ENCODE measurements around the gene SLX4IP. TPM values are rescaled to one million over a fixed set of nuclear protein-coding genes. Genes with fewer than 3 reads are reported as not detected.

Gene SLX4IP
- total RNA-seq, 1 experiment from 2014 or later: 9.7 TPM

GRCh38 chr20:10511509-10512251 is 76.6 kb downstream of the SLX4IP start:
- Histone ChIP-seq H3K27ac (ENCODE audit: low read length) (no peak overlapping the region; the same call in 1 of the 2 replicates), H3K4me3 (ENCODE audit: low read length) (no peak overlapping the region), H3K4me2 (ENCODE audit: low read depth, low read length, poor library complexity, severe bottlenecking) (peak overlapping the region; percentile 9), H3K36me3 (ENCODE audit: insufficient read depth, low read length) (no peaks in the 10 kb centered on the region), H4K20me1 (ENCODE audit: insufficient read depth, low read depth, low read length) (peaks cover 8% of the 10 kb centered on the region; the same call in 1 of the 2 replicates), H3K4me1 (ENCODE audit: low read length) (peaks cover 14% of the 10 kb centered on the region), H3K9me2 (replicated peaks; ENCODE audit: insufficient read depth, low read length) (no peaks in the 10 kb centered on the region), H3K27me3 (ENCODE audit: low read length) (no peaks in the 10 kb centered on the region), H3K79me2 (ENCODE audit: low read length) (peaks cover 34% of the 10 kb centered on the region), H2AFZ (ENCODE audit: low read length) (no peak overlapping the region), H3K9ac (ENCODE audit: low read length) (no peak overlapping the region), H3K9me3 (ENCODE audit: low read length) (no peaks in the 10 kb centered on the region)
- DNase-seq: peak; percentile 70

- Histone ChIP-seq H3K4me2 (ENCODE audit: low read depth, low read length, poor library complexity, severe bottlenecking) (no peak overlapping the region), H2AFZ (ENCODE audit: low read length) (no peak overlapping the region), H3K9me3 (ENCODE audit: low read length) (no peaks in the 10 kb centered on the region), H3K9me2 (replicated peaks; ENCODE audit: insufficient read depth, low read length) (no peaks in the 10 kb centered on the region), H3K36me3 (ENCODE audit: insufficient read depth, low read length) (no peaks in the 10 kb centered on the region), H3K9ac (ENCODE audit: low read length) (no peak overlapping the region), H3K4me3 (ENCODE audit: low read length) (no peak overlapping the region), H3K4me1 (ENCODE audit: low read length) (peaks cover 14% of the 10 kb centered on the region), H3K27me3 (ENCODE audit: low read length) (no peaks in the 10 kb centered on the region), H4K20me1 (ENCODE audit: insufficient read depth, low read depth, low read length) (peaks cover 7% of the 10 kb centered on the region; the same call in 1 of the 2 replicates), H3K79me2 (ENCODE audit: low read length) (peaks cover 24% of the 10 kb centered on the region), H3K27ac (ENCODE audit: low read length) (no peak overlapping the region)
- no peak for DNase-seq
Measured at GRCh38 chr20:10513061-10513460, 78.0 kb downstream of the SLX4IP start.

- Histone ChIP-seq H4K20me1 (ENCODE audit: insufficient read depth, low read depth, low read length) (peaks cover 4% of the 10 kb centered on the region; the same call in 1 of the 2 replicates), H3K36me3 (ENCODE audit: insufficient read depth, low read length) (no peaks in the 10 kb centered on the region), H3K9me2 (replicated peaks; ENCODE audit: insufficient read depth, low read length) (no peaks in the 10 kb centered on the region), H3K79me2 (ENCODE audit: low read length) (peaks cover 19% of the 10 kb centered on the region; the same call in 1 of the 2 replicates), H3K9ac (ENCODE audit: low read length) (no peak overlapping the region), H3K4me2 (ENCODE audit: low read depth, low read length, poor library complexity, severe bottlenecking) (no peak overlapping the region), H3K27me3 (ENCODE audit: low read length) (no peaks in the 10 kb centered on the region), H3K9me3 (ENCODE audit: low read length) (no peaks in the 10 kb centered on the region), H2AFZ (ENCODE audit: low read length) (no peak overlapping the region), H3K27ac (ENCODE audit: low read length) (no peak overlapping the region), H3K4me1 (ENCODE audit: low read length) (peaks cover 14% of the 10 kb centered on the region), H3K4me3 (ENCODE audit: low read length) (no peak overlapping the region)
- DNase-seq: no peak
Measured at GRCh38 chr20:10513931-10514575, 78.9 kb downstream of the SLX4IP start.

GRCh38 chr20:10516529-10516928 is 81.4 kb downstream of the SLX4IP start:
- no peaks in the 10 kb centered on the region for H3K36me3 ChIP-seq (ENCODE audit: insufficient read depth, low read length)
- peaks cover 36% of the 10 kb centered on the region for H3K79me2 ChIP-seq (ENCODE audit: low read length)
- peaks cover 17% of the 10 kb centered on the region for H3K4me1 ChIP-seq (ENCODE audit: low read length)
- no peaks in the 10 kb centered on the region for H3K9me2 ChIP-seq (replicated peaks; ENCODE audit: insufficient read depth, low read length)
- H3K9me3 ChIP-seq (ENCODE audit: low read length): no peaks in the 10 kb centered on the region
- H4K20me1 ChIP-seq (ENCODE audit: insufficient read depth, low read depth, low read length): peaks cover 4% of the 10 kb centered on the region; the same call in 1 of the 2 replicates
- H3K27me3 ChIP-seq (ENCODE audit: low read length): no peaks in the 10 kb centered on the region
- H3K4me3 ChIP-seq (ENCODE audit: low read length): no peak overlapping the region
- H2AFZ ChIP-seq (ENCODE audit: low read length): no peak overlapping the region
- H3K4me2 ChIP-seq (ENCODE audit: low read depth, low read length, poor library complexity, severe bottlenecking): no peak overlapping the region
- no peak overlapping the region for H3K27ac ChIP-seq (ENCODE audit: low read length)
- H3K9ac ChIP-seq (ENCODE audit: low read length): no peak overlapping the region
- no peak for DNase-seq

- no peak overlapping the region for H3K4me2 ChIP-seq (ENCODE audit: low read depth, low read length, poor library complexity, severe bottlenecking)
- no peaks in the 10 kb centered on the region for H3K9me2 ChIP-seq (replicated peaks; ENCODE audit: insufficient read depth, low read length)
- no peaks in the 10 kb centered on the region; the same call in 1 of the 2 replicates for H4K20me1 ChIP-seq (ENCODE audit: insufficient read depth, low read depth, low read length)
- peaks cover 50% of the 10 kb centered on the region for H3K79me2 ChIP-seq (ENCODE audit: low read length)
- no peak overlapping the region for H3K27ac ChIP-seq (ENCODE audit: low read length)
- no peaks in the 10 kb centered on the region for H3K9me3 ChIP-seq (ENCODE audit: low read length)
- no peak overlapping the region for H3K4me3 ChIP-seq (ENCODE audit: low read length)
- no peak overlapping the region for H2AFZ ChIP-seq (ENCODE audit: low read length)
- H3K9ac ChIP-seq (ENCODE audit: low read length): no peak overlapping the region
- no peaks in the 10 kb centered on the region for H3K27me3 ChIP-seq (ENCODE audit: low read length)
- no peak for DNase-seq
- no peaks in the 10 kb centered on the region for H3K36me3 ChIP-seq (ENCODE audit: insufficient read depth, low read length)
- peaks cover 16% of the 10 kb centered on the region for H3K4me1 ChIP-seq (ENCODE audit: low read length)
Measured at GRCh38 chr20:10519361-10520046, 84.4 kb downstream of the SLX4IP start.

GRCh38 chr20:10520528-10520927 is 85.4 kb downstream of the SLX4IP start:
- no peaks in the 10 kb centered on the region; the same call in 1 of the 2 replicates for H4K20me1 ChIP-seq (ENCODE audit: insufficient read depth, low read depth, low read length)
- no peak for DNase-seq
- H2AFZ ChIP-seq (ENCODE audit: low read length): no peak overlapping the region
- H3K9me2 ChIP-seq (replicated peaks; ENCODE audit: insufficient read depth, low read length): no peaks in the 10 kb centered on the region
- H3K27me3 ChIP-seq (ENCODE audit: low read length): no peaks in the 10 kb centered on the region
- H3K4me2 ChIP-seq (ENCODE audit: low read depth, low read length, poor library complexity, severe bottlenecking): no peak overlapping the region
- H3K9me3 ChIP-seq (ENCODE audit: low read length): no peaks in the 10 kb centered on the region
- no peaks in the 10 kb centered on the region for H3K36me3 ChIP-seq (ENCODE audit: insufficient read depth, low read length)
- peaks cover 16% of the 10 kb centered on the region for H3K4me1 ChIP-seq (ENCODE audit: low read length)
- H3K27ac ChIP-seq (ENCODE audit: low read length): no peak overlapping the region
- no peak overlapping the region for H3K9ac ChIP-seq (ENCODE audit: low read length)
- H3K79me2 ChIP-seq (ENCODE audit: low read length): peaks cover 47% of the 10 kb centered on the region
- no peak overlapping the region for H3K4me3 ChIP-seq (ENCODE audit: low read length)

GRCh38 chr20:10521068-10521831 is 86.1 kb downstream of the SLX4IP start:
- peaks cover 53% of the 10 kb centered on the region for H3K79me2 ChIP-seq (ENCODE audit: low read length)
- no peaks in the 10 kb centered on the region for H3K27me3 ChIP-seq (ENCODE audit: low read length)
- H3K4me2 ChIP-seq (ENCODE audit: low read depth, low read length, poor library complexity, severe bottlenecking): no peak overlapping the region
- H3K4me1 ChIP-seq (ENCODE audit: low read length): peaks cover 16% of the 10 kb centered on the region
- H3K9me2 ChIP-seq (replicated peaks; ENCODE audit: insufficient read depth, low read length): no peaks in the 10 kb centered on the region
- H3K36me3 ChIP-seq (ENCODE audit: insufficient read depth, low read length): no peaks in the 10 kb centered on the region
- H4K20me1 ChIP-seq (ENCODE audit: insufficient read depth, low read depth, low read length): no peaks in the 10 kb centered on the region; the same call in 1 of the 2 replicates
- H2AFZ ChIP-seq (ENCODE audit: low read length): no peak overlapping the region
- H3K4me3 ChIP-seq (ENCODE audit: low read length): no peak overlapping the region
- H3K9ac ChIP-seq (ENCODE audit: low read length): no peak overlapping the region
- no peak overlapping the region for H3K27ac ChIP-seq (ENCODE audit: low read length)
- no peaks in the 10 kb centered on the region for H3K9me3 ChIP-seq (ENCODE audit: low read length)
- no peak for DNase-seq

All from Karpas-422 (cell line).